HG03025 (cell line): ENCODE data around the gene ROR2.

ENCODE experiments used
- ATAC-seq: cut with Tn5 transposase; IDR thresholded peaks from one replicate; pipeline ENCODE4 v1.9.1; 2021; ENCODE audit warnings: mild to moderate bottlenecking, moderate library complexity; ENCODE audit not compliant: unreplicated experiment, low FRiP score

ROR2 gene

GRCh38 chr9:91783411-91783810 is 166.6 kb downstream of the ROR2 start:
- ATAC-seq: no peak

- ATAC-seq: no peak
Observed at GRCh38 chr9:91782708-91783214, 167.3 kb downstream of the ROR2 start.

GRCh38 chr9:91781906-91782305 is 168.1 kb downstream of the ROR2 start:
- no peak for ATAC-seq

GRCh38 chr9:91781116-91781515 is 168.9 kb downstream of the ROR2 start:
- ATAC-seq: no peak

- no peak for ATAC-seq
Observed at GRCh38 chr9:91778031-91778430, 172.0 kb downstream of the ROR2 start.

GRCh38 chr9:91777292-91777830 is 172.7 kb downstream of the ROR2 start:
- no peak for ATAC-seq

GRCh38 chr9:91776409-91777291 is 173.4 kb downstream of the ROR2 start:
- ATAC-seq: no peak

- no peak for ATAC-seq
Observed at GRCh38 chr9:91775708-91776028, 174.4 kb downstream of the ROR2 start.

GRCh38 chr9:91775011-91775707 is 174.9 kb downstream of the ROR2 start:
- ATAC-seq: no peak

GRCh38 chr9:91773156-91773555 is 176.9 kb downstream of the ROR2 start:
- ATAC-seq: no peak

GRCh38 chr9:91771864-91772263 is 178.2 kb downstream of the ROR2 start:
- no peak for ATAC-seq

- no peak for ATAC-seq
Observed at GRCh38 chr9:91771027-91771426, 179.0 kb downstream of the ROR2 start.

- ATAC-seq: no peak
Observed at GRCh38 chr9:91770229-91770628, 179.8 kb downstream of the ROR2 start.

GRCh38 chr9:91768977-91769916 is 180.8 kb downstream of the ROR2 start:
- no peak for ATAC-seq

- ATAC-seq: no peak
Observed at GRCh38 chr9:91768507-91768906, 181.5 kb downstream of the ROR2 start.

GRCh38 chr9:91766315-91767069 is 183.5 kb downstream of the ROR2 start:
- ATAC-seq: no peak

- no peak for ATAC-seq
Observed at GRCh38 chr9:91765296-91765695, 184.7 kb downstream of the ROR2 start.

- ATAC-seq: no peak
Observed at GRCh38 chr9:91764661-91765060, 185.4 kb downstream of the ROR2 start.

- ATAC-seq: no peak
Observed at GRCh38 chr9:91761362-91761761, 188.7 kb downstream of the ROR2 start.

- ATAC-seq: no peak
Observed at GRCh38 chr9:91760906-91761305, 189.1 kb downstream of the ROR2 start.
